ENCODE data around the gene TDRKH.

Gene TDRKH

GRCh38 chr1:151762941-151763921, 27.1 kb downstream of the TDRKH start, which contains the start of gene MRPL9:
MRPL9 (minus strand) TSS chr1:151763496; CDS start chr1:151763479, 17 bp downstream.
- H3K9ac ChIP-seq (ENCODE audit: low read length) = peak within 1 kb of the TSS; percentile 79
- peak within 1 kb of the TSS; percentile 61 for H2AFZ ChIP-seq (ENCODE audit: low read length)
- peak within 1 kb of the TSS; percentile 92 for H3K4me3 ChIP-seq (ENCODE audit: low read length)
- peak within 1 kb of the TSS; percentile 59 for H3K27ac ChIP-seq (ENCODE audit: low read length)
- no peaks in the 10 kb centered on the region for H3K9me3 ChIP-seq (replicated peaks; ENCODE audit: insufficient read depth, low read length)
- TF ChIP-seq EZH2 (optimal IDR thresholded peaks at IDR 0.05; ENCODE audit: low read depth, low read length) (no peak), EZH2phosphoT487 (IDR thresholded peaks at IDR 0.05; ENCODE audit: low read length) (no peak), CTCF (IDR thresholded peaks at IDR 0.05; ENCODE audit: low read length) (no peak)
- no peaks in the 10 kb centered on the region; the same call in 1 of the 2 replicates for H3K36me3 ChIP-seq (replicated peaks; ENCODE audit: insufficient read depth, low read length)
- no peaks in the 10 kb centered on the region for H3K9me2 ChIP-seq (replicated peaks; ENCODE audit: insufficient read depth, low read length)
- DNase-seq = peak; percentile 89
- peaks cover 4% of the 10 kb centered on the region; the same call in 1 of the 2 replicates for H3F3A ChIP-seq (ENCODE audit: insufficient read depth, low read length)
- H3K4me1 ChIP-seq (ENCODE audit: low read length) = peaks cover 13% of the 10 kb centered on the region
- no peaks in the 10 kb centered on the region for H4K20me1 ChIP-seq (ENCODE audit: insufficient read depth, low read length)
- H3K4me2 ChIP-seq (ENCODE audit: low read depth, low read length) = peak within 1 kb of the TSS; percentile 71
- H3K79me2 ChIP-seq (ENCODE audit: low read length) = peaks cover 30% of the 10 kb centered on the region
- H3K27me3 ChIP-seq (replicated peaks; ENCODE audit: insufficient read depth, low read length) = no peaks in the 10 kb centered on the region

- Histone ChIP-seq H3K4me2 (ENCODE audit: low read depth, low read length) (no peak overlapping the region), H3K27me3 (replicated peaks; ENCODE audit: insufficient read depth, low read length) (no peaks in the 10 kb centered on the region), H3K4me1 (ENCODE audit: low read length) (peaks cover 13% of the 10 kb centered on the region), H2AFZ (ENCODE audit: low read length) (no peak overlapping the region), H4K20me1 (ENCODE audit: insufficient read depth, low read length) (no peaks in the 10 kb centered on the region), H3K9me2 (replicated peaks; ENCODE audit: insufficient read depth, low read length) (no peaks in the 10 kb centered on the region), H3K4me3 (ENCODE audit: low read length) (no peak overlapping the region), H3K9ac (ENCODE audit: low read length) (no peak overlapping the region), H3K9me3 (replicated peaks; ENCODE audit: insufficient read depth, low read length) (no peaks in the 10 kb centered on the region), H3K79me2 (ENCODE audit: low read length) (peaks cover 30% of the 10 kb centered on the region), H3K36me3 (replicated peaks; ENCODE audit: insufficient read depth, low read length) (no peaks in the 10 kb centered on the region; the same call in 1 of the 2 replicates), H3K27ac (ENCODE audit: low read length) (no peak overlapping the region), H3F3A (ENCODE audit: insufficient read depth, low read length) (peaks cover 4% of the 10 kb centered on the region; the same call in 1 of the 2 replicates)
- DNase-seq = no peak
- no peak for TF ChIP-seq EZH2phosphoT487 (IDR thresholded peaks at IDR 0.05; ENCODE audit: low read length)
- TF ChIP-seq EZH2 (optimal IDR thresholded peaks at IDR 0.05; ENCODE audit: low read depth, low read length) = no peak
- no peak for TF ChIP-seq CTCF (IDR thresholded peaks at IDR 0.05; ENCODE audit: low read length)
Observed at GRCh38 chr1:151760597-151761385, 29.5 kb downstream of the TDRKH start.

- Histone ChIP-seq H3K27me3 (replicated peaks; ENCODE audit: insufficient read depth, low read length) (no peaks in the 10 kb centered on the region), H3K9ac (ENCODE audit: low read length) (no peak overlapping the region), H3F3A (ENCODE audit: insufficient read depth, low read length) (peaks cover 4% of the 10 kb centered on the region; the same call in 1 of the 2 replicates), H4K20me1 (ENCODE audit: insufficient read depth, low read length) (no peaks in the 10 kb centered on the region), H3K4me1 (ENCODE audit: low read length) (peaks cover 12% of the 10 kb centered on the region), H3K4me2 (ENCODE audit: low read depth, low read length) (no peak overlapping the region), H3K79me2 (ENCODE audit: low read length) (peaks cover 30% of the 10 kb centered on the region), H3K27ac (ENCODE audit: low read length) (no peak overlapping the region), H3K4me3 (ENCODE audit: low read length) (no peak overlapping the region), H2AFZ (ENCODE audit: low read length) (no peak overlapping the region), H3K9me2 (replicated peaks; ENCODE audit: insufficient read depth, low read length) (no peaks in the 10 kb centered on the region), H3K36me3 (replicated peaks; ENCODE audit: insufficient read depth, low read length) (no peaks in the 10 kb centered on the region; the same call in 1 of the 2 replicates), H3K9me3 (replicated peaks; ENCODE audit: insufficient read depth, low read length) (no peaks in the 10 kb centered on the region)
- TF ChIP-seq EZH2 (optimal IDR thresholded peaks at IDR 0.05; ENCODE audit: low read depth, low read length) (no peak), CTCF (IDR thresholded peaks at IDR 0.05; ENCODE audit: low read length) (no peak), EZH2phosphoT487 (IDR thresholded peaks at IDR 0.05; ENCODE audit: low read length) (no peak)
- DNase-seq = no peak
Observed at GRCh38 chr1:151759241-151759640, 31.1 kb downstream of the TDRKH start.

Data from MM.1S (cell line).